ENCODE data around the gene HS3ST5.

- TF ChIP-seq, protein P1, sequence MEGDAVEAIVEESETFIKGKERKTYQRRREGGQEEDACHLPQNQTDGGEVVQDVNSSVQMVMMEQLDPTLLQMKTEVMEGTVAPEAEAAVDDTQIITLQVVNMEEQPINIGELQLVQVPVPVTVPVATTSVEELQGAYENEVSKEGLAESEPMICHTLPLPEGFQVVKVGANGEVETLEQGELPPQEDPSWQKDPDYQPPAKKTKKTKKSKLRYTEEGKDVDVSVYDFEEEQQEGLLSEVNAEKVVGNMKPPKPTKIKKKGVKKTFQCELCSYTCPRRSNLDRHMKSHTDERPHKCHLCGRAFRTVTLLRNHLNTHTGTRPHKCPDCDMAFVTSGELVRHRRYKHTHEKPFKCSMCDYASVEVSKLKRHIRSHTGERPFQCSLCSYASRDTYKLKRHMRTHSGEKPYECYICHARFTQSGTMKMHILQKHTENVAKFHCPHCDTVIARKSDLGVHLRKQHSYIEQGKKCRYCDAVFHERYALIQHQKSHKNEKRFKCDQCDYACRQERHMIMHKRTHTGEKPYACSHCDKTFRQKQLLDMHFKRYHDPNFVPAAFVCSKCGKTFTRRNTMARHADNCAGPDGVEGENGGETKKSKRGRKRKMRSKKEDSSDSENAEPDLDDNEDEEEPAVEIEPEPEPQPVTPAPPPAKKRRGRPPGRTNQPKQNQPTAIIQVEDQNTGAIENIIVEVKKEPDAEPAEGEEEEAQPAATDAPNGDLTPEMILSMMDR (IDR thresholded peaks at IDR 0.05) = no peak
- TF ChIP-seq POLR2A (IDR thresholded peaks at IDR 0.05) = no peak
Measured at GRCh38 chr6:114138577-114139248, 204.1 kb downstream of the HS3ST5 start.

Measured in thyroid gland (tissue), 4 donors.